Ectodermal cell (in vitro differentiated cells): ENCODE measurements around the gene GORASP2.
A peak's percentile ranks its signal among the peaks of the same experiment; 100 is the strongest.

ENCODE experiments used
- H3K27ac ChIP-seq: 2 replicates; pipeline ENCODE4 v1.7.0; 2013; ENCODE audit warnings: mild to moderate bottlenecking, low read depth, low read length; ENCODE audit not compliant: insufficient read depth, poor library complexity, severe bottlenecking
- H3K27me3 ChIP-seq: 2 replicates; pipeline ENCODE4 v1.7.0; 2013; ENCODE audit warnings: mild to moderate bottlenecking, low read length; ENCODE audit not compliant: insufficient read depth, control insufficient read depth, poor library complexity, severe bottlenecking
- H3K36me3 ChIP-seq: one replicate; pipeline ENCODE4 v1.7.0; 2013; ENCODE audit warnings: low read length; ENCODE audit not compliant: control insufficient read depth, insufficient read depth
- H3K4me1 ChIP-seq: one replicate; pipeline ENCODE4 v1.7.0; 2013; ENCODE audit warnings: low read length; ENCODE audit not compliant: control insufficient read depth, insufficient read depth
- H3K4me3 ChIP-seq: 2 replicates; pipeline ENCODE4 v1.7.0; 2013; ENCODE audit warnings: low read depth, low read length, control low read depth; ENCODE audit not compliant: insufficient read depth
- H3K9me3 ChIP-seq: 2 replicates; pipeline ENCODE4 v1.7.0; 2013; ENCODE audit warnings: mild to moderate bottlenecking, low read length, moderate library complexity; ENCODE audit not compliant: control insufficient read depth
- WGBS, 2 experiments: methylation state at CpG; one replicate each; pipeline ENCODE4 v1.1.7; 2013; ENCODE audit warnings: missing lambda C conversion rate in 2 of 2; 5-methylcytosine and 5-hydroxymethylcytosine counted together

GORASP2 gene

DNA sequence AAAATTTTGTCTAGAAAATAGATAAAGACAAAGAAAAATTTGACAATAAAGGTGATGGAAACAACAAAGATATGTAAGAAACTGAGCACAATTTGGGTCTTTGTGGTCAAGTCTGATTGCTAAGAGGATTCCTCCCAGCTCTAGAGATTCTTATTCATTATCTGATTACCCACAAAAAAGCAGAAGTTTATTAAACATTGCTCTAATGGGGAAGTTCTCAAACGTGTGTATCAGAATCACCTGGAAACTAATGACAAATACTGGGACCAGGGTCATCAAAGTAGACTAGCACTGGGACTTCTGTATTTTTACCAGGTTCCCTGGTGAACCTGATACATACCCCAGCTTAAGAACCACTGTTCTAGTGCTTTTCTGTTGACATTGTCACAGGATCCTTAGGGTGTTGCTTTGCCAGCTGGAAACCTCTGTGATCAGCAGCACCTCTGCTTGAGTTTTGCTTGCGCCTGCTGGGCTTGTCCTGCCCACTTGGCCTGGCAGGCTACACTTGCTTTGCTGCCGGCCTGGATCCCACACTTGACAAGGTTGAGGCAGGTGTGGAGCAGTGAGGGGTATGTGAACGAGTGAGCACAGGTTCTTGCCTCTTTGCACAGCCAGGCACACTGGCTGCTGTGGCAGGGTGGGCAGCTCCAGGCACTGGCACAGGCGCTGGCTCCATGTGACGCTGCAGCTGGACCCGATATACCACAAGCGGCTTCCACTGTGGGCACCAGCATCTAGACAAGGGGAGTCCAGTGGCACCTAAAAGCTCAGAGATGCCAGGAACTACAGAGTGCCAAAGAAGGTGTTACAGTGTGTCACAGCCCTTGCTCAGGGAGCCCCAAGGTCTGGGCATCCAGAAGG, 6.2 kb upstream of the GORASP2 start:
- no peaks in the 10 kb centered on the region for H3K9me3 ChIP-seq
- WGBS, 2 experiments: 93 to 94% methylated on average over 8 of the region's 8 CpGs
- no peaks in the 10 kb centered on the region for H3K4me1 ChIP-seq
- no peak overlapping the region for H3K27ac ChIP-seq
- no peaks in the 10 kb centered on the region for H3K27me3 ChIP-seq
- no peak overlapping the region for H3K4me3 ChIP-seq
- no peaks in the 10 kb centered on the region for H3K36me3 ChIP-seq

DNA sequence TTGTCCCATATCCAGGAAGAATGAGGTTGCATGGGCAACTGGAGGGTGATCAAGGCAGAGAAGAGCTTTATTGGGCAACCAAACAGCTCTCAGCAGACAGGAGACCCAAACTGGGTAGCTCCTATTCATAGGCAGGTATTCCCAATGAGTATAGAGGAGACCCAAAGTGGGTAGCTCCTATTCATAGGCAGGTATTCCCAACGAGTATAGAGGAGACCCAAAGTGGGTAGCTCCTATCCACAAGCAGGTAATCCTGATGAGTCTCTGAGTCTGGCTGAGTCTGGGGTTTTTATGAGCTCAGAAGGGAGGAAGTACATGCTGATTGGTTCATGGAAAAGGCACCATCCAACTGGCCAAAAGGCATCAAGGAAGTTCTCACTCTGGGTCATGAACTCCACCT, 5.3 kb upstream of the GORASP2 start:
- Histone ChIP-seq H3K4me3 (no peak overlapping the region), H3K4me1 (peaks cover 5% of the 10 kb centered on the region), H3K36me3 (no peaks in the 10 kb centered on the region), H3K9me3 (peaks cover 3% of the 10 kb centered on the region), H3K27ac (no peak overlapping the region), H3K27me3 (no peaks in the 10 kb centered on the region)
- WGBS, 2 experiments: 84 to 93% methylated on average over 1 of the region's 1 CpG

DNA sequence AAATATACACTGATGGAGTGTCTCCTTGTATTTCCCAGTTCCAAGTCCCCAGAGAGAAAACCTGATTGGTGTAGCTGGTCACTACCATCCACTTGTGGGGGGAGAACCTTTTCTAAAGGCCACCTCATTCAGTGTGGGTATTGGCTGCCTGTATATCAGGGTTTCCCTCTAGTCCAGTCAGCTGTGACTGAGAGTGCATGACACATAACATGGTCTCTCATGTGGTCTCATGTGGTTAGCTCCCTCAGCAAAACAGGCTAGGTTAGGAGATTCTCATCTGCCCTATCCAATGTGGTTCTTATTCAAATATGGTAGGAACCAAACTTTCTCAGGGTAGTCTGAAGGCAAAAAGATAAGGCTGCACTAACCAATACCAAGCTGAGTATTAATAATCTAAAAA, 4.1 kb upstream of the GORASP2 start:
- peaks cover 5% of the 10 kb centered on the region for H3K4me1 ChIP-seq
- H3K9me3 ChIP-seq: peaks cover 3% of the 10 kb centered on the region
- no peaks in the 10 kb centered on the region for H3K27me3 ChIP-seq
- no peak overlapping the region for H3K27ac ChIP-seq
- H3K36me3 ChIP-seq: no peaks in the 10 kb centered on the region
- H3K4me3 ChIP-seq: no peak overlapping the region

DNA sequence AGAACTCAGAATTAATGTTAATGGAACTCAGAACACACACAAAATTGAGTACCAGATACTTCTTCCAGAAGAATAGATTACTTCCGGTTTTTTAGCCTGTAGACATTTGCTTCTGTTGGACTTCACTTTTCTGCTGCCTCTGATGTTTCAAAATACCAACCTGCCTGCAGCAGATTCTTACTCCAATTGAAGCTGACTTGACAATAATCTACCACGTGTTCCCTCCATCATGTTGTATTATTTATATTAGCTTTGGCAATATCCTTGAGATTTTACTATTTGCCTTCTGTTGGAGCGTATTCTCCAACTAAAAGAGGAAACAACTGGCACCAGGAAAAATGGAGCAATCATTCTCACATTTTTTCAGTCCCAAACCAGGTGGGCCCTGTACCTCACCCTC, 3.1 kb upstream of the GORASP2 start:
- Histone ChIP-seq H3K27me3 (no peaks in the 10 kb centered on the region), H3K4me1 (peaks cover 6% of the 10 kb centered on the region), H3K9me3 (peaks cover 3% of the 10 kb centered on the region), H3K27ac (no peak overlapping the region), H3K36me3 (no peaks in the 10 kb centered on the region), H3K4me3 (no peak overlapping the region)
- WGBS, 2 experiments: 97 to 98% methylated on average over 2 to 3 of the region's 3 CpGs

DNA sequence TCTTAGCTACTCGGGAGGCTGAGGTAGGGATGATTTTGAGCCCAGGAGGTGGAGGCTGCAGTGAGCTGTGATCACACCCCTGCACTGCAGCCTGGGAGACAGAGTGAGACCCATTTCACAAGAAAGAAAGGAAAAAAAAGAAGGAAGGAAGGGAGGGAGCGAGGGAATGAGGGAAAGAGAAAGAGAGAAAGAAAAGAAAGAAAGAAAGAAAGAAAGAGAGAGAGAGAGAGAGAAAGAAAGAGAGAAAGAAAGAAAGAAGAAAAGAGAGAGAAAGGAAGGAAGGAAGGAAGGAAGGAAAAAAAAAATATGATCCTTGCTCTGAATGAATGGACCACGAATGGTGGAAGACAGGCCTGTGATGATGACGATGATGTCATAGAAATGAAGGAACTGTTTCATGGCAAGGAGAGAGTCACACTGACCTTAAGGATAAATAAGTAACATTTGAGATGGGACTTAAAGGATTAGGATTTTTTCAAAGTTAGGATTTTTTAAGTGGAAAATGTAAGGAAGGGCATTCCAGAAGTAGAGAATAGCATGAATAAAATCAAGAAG, 2.2 kb upstream of the GORASP2 start:
- no peaks in the 10 kb centered on the region for H3K27me3 ChIP-seq
- H3K4me3 ChIP-seq: no peak overlapping the region
- H3K36me3 ChIP-seq: no peaks in the 10 kb centered on the region
- 92 to 94% methylated on average over 4 of the region's 4 CpGs for WGBS, 2 experiments
- H3K9me3 ChIP-seq: peaks cover 3% of the 10 kb centered on the region
- peaks cover 14% of the 10 kb centered on the region for H3K4me1 ChIP-seq
- no peak overlapping the region for H3K27ac ChIP-seq

DNA sequence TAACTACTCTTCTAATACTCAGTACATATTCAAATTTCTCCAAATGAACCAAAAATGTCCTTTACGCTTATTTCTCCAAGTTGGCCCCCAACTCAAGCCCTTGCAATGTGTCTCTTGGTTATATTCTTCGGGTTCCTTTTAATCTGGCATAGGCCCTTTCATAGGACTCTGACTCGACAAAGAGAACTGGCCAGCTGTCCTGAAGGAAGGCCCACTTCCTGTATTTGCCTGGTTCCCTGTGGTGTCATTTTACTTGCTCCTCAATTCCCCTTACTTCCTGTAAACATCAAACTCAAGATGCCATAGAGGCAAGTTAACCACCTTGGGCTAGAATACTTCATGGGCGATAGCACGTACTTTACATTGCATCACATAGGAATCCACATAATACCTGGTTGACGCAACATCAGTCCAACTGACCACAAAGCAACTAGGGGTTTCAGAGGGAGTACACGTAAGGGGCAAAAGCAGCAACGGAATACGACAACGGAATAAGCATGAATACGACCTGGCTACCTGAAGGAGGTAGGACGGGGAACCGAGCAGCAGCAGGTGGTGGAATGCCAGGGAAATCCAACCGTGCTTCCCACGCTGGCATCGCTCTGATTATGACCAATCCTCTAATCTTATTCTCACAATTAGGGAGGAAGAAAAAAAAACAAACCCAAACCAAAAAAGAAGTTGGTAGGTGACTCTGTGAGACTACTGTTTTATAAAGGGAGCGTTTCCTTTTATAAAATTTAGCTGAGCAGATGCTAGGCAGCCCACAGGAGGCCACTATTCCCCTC, 823 bp upstream of the GORASP2 start:
- Histone ChIP-seq H3K36me3 (no peaks in the 10 kb centered on the region), H3K4me3 (peak overlapping the region; percentile 98), H3K9me3 (peaks cover 3% of the 10 kb centered on the region), H3K4me1 (peaks cover 14% of the 10 kb centered on the region), H3K27ac (peak overlapping the region; percentile 20), H3K27me3 (no peaks in the 10 kb centered on the region)
- 81 to 85% methylated on average over 14 to 17 of the region's 17 CpGs for WGBS, 2 experiments

DNA sequence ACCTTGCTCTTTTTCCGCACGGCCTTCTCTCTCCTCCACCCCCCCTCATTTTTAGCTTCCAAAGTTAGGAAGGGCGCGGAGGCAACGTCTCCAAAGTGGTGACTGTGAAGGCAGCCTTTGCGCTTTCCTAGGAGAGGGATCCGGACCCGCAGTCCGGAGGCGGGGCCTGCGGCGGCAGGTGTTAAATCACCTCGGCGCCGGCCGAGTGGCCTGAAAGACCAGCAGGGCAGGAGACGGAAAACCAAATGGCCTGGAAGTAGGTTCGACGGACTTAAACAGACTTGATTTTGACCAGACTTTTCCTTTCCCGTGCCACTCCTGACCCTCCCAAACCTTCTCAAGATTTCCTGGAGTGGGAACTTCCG, 615 bp downstream of the GORASP2 start:
- H3K4me1 ChIP-seq: peaks cover 14% of the 10 kb centered on the region
- peak overlapping the region; percentile 98 for H3K4me3 ChIP-seq
- whole genome bisulfite sequencing, 2 experiments: 0% methylated on average over 20 to 21 of the region's 21 CpGs
- H3K36me3 ChIP-seq: peaks cover 2% of the 10 kb centered on the region
- no peaks in the 10 kb centered on the region for H3K27me3 ChIP-seq
- peaks cover 3% of the 10 kb centered on the region for H3K9me3 ChIP-seq
- peak overlapping the region; percentile 93 for H3K27ac ChIP-seq

DNA sequence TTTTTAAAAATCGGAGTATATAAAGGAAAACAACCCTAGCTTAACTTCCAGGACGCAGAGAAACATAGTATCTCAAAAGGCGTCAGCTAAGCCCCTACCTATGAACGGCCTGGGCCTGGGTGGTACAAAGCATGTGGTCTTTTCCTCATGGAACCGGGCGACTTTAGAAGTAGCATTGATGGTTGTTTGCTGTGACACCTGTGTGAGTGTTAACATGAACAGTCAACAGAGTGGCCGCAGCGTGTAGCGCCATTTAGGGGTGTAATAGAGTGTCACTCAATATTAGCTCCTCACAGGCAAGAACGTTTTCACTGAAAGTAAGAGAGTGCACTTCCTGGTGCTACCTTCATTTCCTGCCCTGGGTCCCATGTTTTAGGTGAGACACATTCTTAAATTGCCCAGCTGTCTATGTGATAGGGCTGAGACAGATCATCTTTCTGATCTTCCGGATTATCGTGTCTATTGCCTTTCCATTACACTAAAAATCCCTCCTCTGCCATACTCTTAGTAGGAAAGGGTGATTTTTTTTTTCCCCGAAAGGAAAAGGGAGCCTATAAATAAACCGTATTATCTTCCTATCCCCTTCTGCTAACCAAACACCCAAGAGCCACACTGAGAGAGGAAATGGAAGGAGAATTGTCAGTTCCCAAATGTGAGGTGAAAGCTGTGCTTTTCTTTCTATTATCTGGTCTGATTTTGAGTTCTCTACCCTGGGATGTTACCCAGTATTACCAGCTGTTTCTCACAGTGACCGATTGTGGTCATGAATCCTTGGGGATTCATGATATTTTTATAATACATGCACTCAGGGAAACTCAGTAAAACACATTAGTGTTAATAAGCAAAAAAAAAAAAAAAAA, 1.3 kb downstream of the GORASP2 start:
- Histone ChIP-seq H3K27ac (peak overlapping the region; percentile 93), H3K27me3 (no peaks in the 10 kb centered on the region), H3K36me3 (peaks cover 5% of the 10 kb centered on the region), H3K4me3 (peak overlapping the region; percentile 98), H3K9me3 (peaks cover 3% of the 10 kb centered on the region), H3K4me1 (peaks cover 14% of the 10 kb centered on the region)
- WGBS, 2 experiments: 14 to 23% methylated on average over 11 to 13 of the region's 15 CpGs

DNA sequence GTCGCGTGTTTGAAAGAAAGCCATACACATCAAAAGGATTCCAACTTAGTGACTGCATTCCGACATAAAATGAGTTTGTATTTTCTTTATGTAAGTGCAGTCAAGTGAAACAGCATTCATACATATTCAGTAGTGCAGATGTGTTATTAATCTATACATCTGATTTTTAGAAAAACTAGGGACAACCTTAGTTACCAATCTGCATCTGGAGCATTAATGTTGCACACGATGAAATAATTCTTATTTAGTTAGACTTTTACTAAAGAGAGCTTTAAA, 1.9 kb downstream of the GORASP2 start:
- H3K36me3 ChIP-seq: peaks cover 5% of the 10 kb centered on the region
- H3K27me3 ChIP-seq: no peaks in the 10 kb centered on the region
- H3K9me3 ChIP-seq: peaks cover 3% of the 10 kb centered on the region
- 40 to 75% methylated on average over 1 to 4 of the region's 4 CpGs for WGBS, 2 experiments
- H3K4me3 ChIP-seq: peak overlapping the region; percentile 98
- H3K27ac ChIP-seq: no peak overlapping the region
- peaks cover 14% of the 10 kb centered on the region for H3K4me1 ChIP-seq

DNA sequence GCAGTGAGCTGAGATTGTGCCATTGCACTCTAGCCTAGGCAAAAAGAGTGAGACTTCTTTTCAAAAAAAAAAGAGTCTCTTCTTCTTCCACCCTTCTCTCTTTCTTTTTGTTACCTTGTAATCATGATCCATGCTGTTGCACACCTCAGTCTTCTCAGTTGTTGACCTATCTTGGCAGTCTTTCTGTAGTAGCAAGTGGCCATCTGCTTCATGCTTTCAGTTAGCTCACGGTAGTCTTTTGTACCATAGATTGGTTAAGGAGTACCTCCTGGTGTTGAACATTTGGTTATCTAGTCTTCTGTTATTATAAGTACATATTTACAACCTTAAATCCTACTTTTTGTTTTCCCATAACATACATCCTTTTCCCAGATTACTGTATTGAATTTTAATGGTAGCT, 3.1 kb downstream of the GORASP2 start:
- peaks cover 3% of the 10 kb centered on the region for H3K9me3 ChIP-seq
- H3K36me3 ChIP-seq: peaks cover 5% of the 10 kb centered on the region
- H3K4me3 ChIP-seq: no peak overlapping the region
- peaks cover 14% of the 10 kb centered on the region for H3K4me1 ChIP-seq
- no peaks in the 10 kb centered on the region for H3K27me3 ChIP-seq
- 71 to 100% methylated on average over 1 of the region's 1 CpG for WGBS, 2 experiments
- no peak overlapping the region for H3K27ac ChIP-seq
